Measurements from ENCODE around the gene GLI1.

GRCh38 chr12:57520053-57520818, 60.7 kb downstream of the GLI1 start, which contains the start of gene DDIT3:
- TF ChIP-seq CTCF (optimal IDR thresholded peaks at IDR 0.05 in 1 of 3, IDR thresholded peaks at IDR 0.05 in 1 of 3, conservative IDR thresholded peaks at IDR 0.05 in 1 of 3; ENCODE audit: extremely low read depth in 1 of 3, insufficient read depth in 2 of 3, low read length in 3 of 3), result no peak
- no peak for TF ChIP-seq EZH2 (IDR thresholded peaks at IDR 0.05; ENCODE audit: low read length)
